H1 (cell line): ENCODE results near the gene CCDC28B. TPM values are rescaled to one million over a fixed set of nuclear protein-coding genes. Genes with fewer than 3 reads are reported as not detected.

Experiments
- CTCF ChIA-PET: fragments of 300-600 bp; sonication (Branson Sonifier 250); formaldehyde crosslinking; loops from one replicate; lab custom pipeline; 2021; ENCODE audit not compliant: partially characterized antibody; lab: Charles Lee
- POLR2A ChIA-PET: fragments of 300-600 bp; sonication (Branson Sonifier 250); formaldehyde crosslinking; loops from one replicate; lab custom pipeline; 2021; ENCODE audit warnings: inconsistent platforms; ENCODE audit not compliant: partially characterized antibody; lab: Charles Lee
- DNase-seq, 2 experiments: peaks; one replicate each; pipeline versions ENCODE4 v3.0.0 to v3.0.0-alpha.2; 2010 to 2022; ENCODE audit warnings: low spot score in 2 of 2, low read depth in 1 of 2, mixed read lengths in 1 of 2
- FAIRE-seq: peaks from 2 replicates; lab custom pipeline; 2011; peaks lifted over from hg19 to GRCh38; lab: Jason Lieb, UNC
- H2AFZ ChIP-seq: 2 replicates; pipeline ENCODE4 v1.8.1; 2012; ENCODE audit warnings: low read length, inconsistent platforms
- H2AK5ac ChIP-seq: 2 replicates; pipeline ENCODE4 v1.6.1; 2013; ENCODE audit warnings: low read depth, low read length
- H2BK120ac ChIP-seq: replicated peaks from 2 replicates; pipeline ENCODE3; 2013; ENCODE audit warnings: low read depth, low read length, inconsistent platforms
- H2BK12ac ChIP-seq: 2 replicates; pipeline ENCODE4 v1.6.1; 2013; ENCODE audit warnings: low read depth, low read length
- H2BK15ac ChIP-seq: 2 replicates; pipeline ENCODE4 v1.6.1; 2013; ENCODE audit warnings: low read length
- H2BK20ac ChIP-seq: 2 replicates; pipeline ENCODE4 v1.6.1; 2013; ENCODE audit warnings: low read length
- H2BK5ac ChIP-seq: 2 replicates; pipeline ENCODE4 v1.6.1; 2013; ENCODE audit warnings: low read depth, low read length
- H3K14ac ChIP-seq: 2 replicates; pipeline ENCODE4 v1.6.1; 2013; ENCODE audit warnings: inconsistent platforms; ENCODE audit not compliant: insufficient read length
- H3K18ac ChIP-seq: 2 replicates; pipeline ENCODE4 v1.6.1; 2013; ENCODE audit warnings: low read length; ENCODE audit errors: extremely low read depth
- H3K23ac ChIP-seq: 2 replicates; pipeline ENCODE4 v1.6.1; 2013; ENCODE audit warnings: inconsistent platforms; ENCODE audit not compliant: insufficient read length
- H3K23me2 ChIP-seq: 2 replicates; pipeline ENCODE4 v1.6.1; 2013; ENCODE audit warnings: low read depth, low read length
- H3K27ac ChIP-seq: 2 replicates; pipeline ENCODE4 v1.6.1; 2011; ENCODE audit warnings: low read depth, low read length, inconsistent platforms
- H3K27me3 ChIP-seq, 4 experiments: replicated peaks in 1 of 4; 1 replicate in 1 of 4; 2 replicates in 3 of 4; pipeline versions ENCODE4 v1.6.1 to v1.8.1; 2011 to 2013; ENCODE audit warnings: low read length in 3 of 4, mild to moderate bottlenecking in 3 of 4, inconsistent platforms in 2 of 4, mixed read lengths in 2 of 4, moderate library complexity in 1 of 4; ENCODE audit not compliant: control insufficient read depth in 3 of 4, insufficient read depth in 3 of 4; ENCODE audit errors: extremely low read depth in 1 of 4
- H3K36me3 ChIP-seq, 4 experiments: 2 replicates each; pipeline versions ENCODE4 v1.6.1 to v1.8.1; 2011 to 2013; ENCODE audit warnings: mild to moderate bottlenecking in 4 of 4, low read length in 3 of 4, moderate library complexity in 2 of 4, control low read depth in 1 of 4, inconsistent platforms in 1 of 4; ENCODE audit not compliant: insufficient read depth in 4 of 4, control insufficient read depth in 2 of 4
- H3K4ac ChIP-seq: replicated peaks from 2 replicates; pipeline ENCODE3; 2013; ENCODE audit warnings: low read length, low read depth, mixed read lengths, inconsistent platforms; ENCODE audit not compliant: insufficient read length
- H3K4me1 ChIP-seq, 4 experiments: replicated peaks in 1 of 4; 1 replicate in 1 of 4; 2 replicates in 3 of 4; pipeline versions ENCODE4 v1.6.1 to v1.8.1; 2011 to 2013; ENCODE audit warnings: low read length in 3 of 4, inconsistent platforms in 2 of 4, mixed read lengths in 1 of 4; ENCODE audit not compliant: insufficient read depth in 4 of 4, control insufficient read depth in 3 of 4
- H3K4me2 ChIP-seq, 2 experiments: 2 replicates each; pipeline versions ENCODE4 v1.6.1 to v1.8.1; 2011 to 2013; ENCODE audit warnings: low read depth in 2 of 2, low read length in 2 of 2, control low read depth in 1 of 2, inconsistent platforms in 1 of 2, mild to moderate bottlenecking in 1 of 2; ENCODE audit not compliant: insufficient read depth in 1 of 2
- H3K4me3 ChIP-seq, 4 experiments: fragments of 200-600, 300-600 bp in 1 of 4; sonication (generic), shearing (Covaris generic), sonication (Bioruptor Twin) in 1 of 4; 2 replicates each; pipeline versions ENCODE4 v1.5.1 to v1.8.1; 2011 to 2016; ENCODE audit warnings: low read length in 4 of 4, low read depth in 3 of 4, control low read depth in 2 of 4, inconsistent platforms in 2 of 4, mild to moderate bottlenecking in 2 of 4, mixed read lengths in 1 of 4, moderate library complexity in 1 of 4; ENCODE audit not compliant: insufficient read depth in 2 of 4; ENCODE audit errors: extremely low read depth in 1 of 4
- H3K56ac ChIP-seq: replicated peaks from 2 replicates; pipeline ENCODE3; 2013; ENCODE audit warnings: low read depth, mild to moderate bottlenecking, mixed read lengths, low read length, inconsistent platforms; ENCODE audit not compliant: insufficient read length
- H3K79me1 ChIP-seq: 2 replicates; pipeline ENCODE4 v1.6.1; 2013; ENCODE audit warnings: low read depth, low read length, control low read depth
- H3K79me2 ChIP-seq, 2 experiments: 2 replicates each; pipeline versions ENCODE4 v1.6.1 to v1.8.1; 2012 to 2013; ENCODE audit warnings: low read length in 2 of 2, mild to moderate bottlenecking in 2 of 2, inconsistent platforms in 1 of 2; ENCODE audit not compliant: insufficient read depth in 2 of 2, control insufficient read depth in 1 of 2
- H3K9ac ChIP-seq, 4 experiments: replicated peaks in 1 of 4; 1 replicate in 1 of 4; 2 replicates in 3 of 4; pipeline versions ENCODE4 v1.6.1 to v1.8.1; 2011 to 2013; ENCODE audit warnings: low read depth in 3 of 4, low read length in 3 of 4, control low read depth in 2 of 4, mild to moderate bottlenecking in 2 of 4, moderate library complexity in 2 of 4, inconsistent platforms in 1 of 4; ENCODE audit errors: extremely low read depth in 1 of 4
- H3K9me3 ChIP-seq, 2 experiments: 2 replicates each; pipeline versions ENCODE4 v1.6.1 to v1.8.1; 2012 to 2013; ENCODE audit warnings: mild to moderate bottlenecking in 2 of 2, moderate library complexity in 2 of 2, control low read depth in 1 of 2, inconsistent platforms in 1 of 2, low read depth in 1 of 2, low read length in 1 of 2, mixed read lengths in 1 of 2; ENCODE audit not compliant: insufficient read depth in 2 of 2
- H4K20me1 ChIP-seq, 2 experiments: replicated peaks in 1 of 2; 2 replicates each; pipeline versions ENCODE3 to v1.8.1; 2011 to 2013; ENCODE audit warnings: inconsistent platforms in 2 of 2, low read length in 2 of 2, mild to moderate bottlenecking in 1 of 2; ENCODE audit not compliant: insufficient read depth in 2 of 2, control insufficient read depth in 1 of 2
- H4K5ac ChIP-seq: 2 replicates; pipeline ENCODE4 v1.6.1; 2013; ENCODE audit warnings: low read length, low read depth, mixed read lengths, inconsistent platforms; ENCODE audit not compliant: insufficient read length
- H4K8ac ChIP-seq: 2 replicates; pipeline ENCODE4 v1.8.0; 2013; ENCODE audit warnings: mild to moderate bottlenecking, moderate library complexity, low read length, inconsistent platforms; ENCODE audit not compliant: insufficient read depth; ENCODE audit errors: extremely low read depth
- H4K91ac ChIP-seq: replicated peaks from 2 replicates; pipeline ENCODE3; 2013; ENCODE audit warnings: low read length, mixed read lengths, inconsistent platforms; ENCODE audit not compliant: insufficient read length
- ATF2 ChIP-seq: IDR thresholded peaks from 2 replicates; pipeline ENCODE4 v1.6.1; 2012; ENCODE audit warnings: low read length, inconsistent platforms
- BACH1 ChIP-seq: IDR thresholded peaks from 2 replicates; pipeline ENCODE4 v1.6.1; 2012; ENCODE audit warnings: low read length, improper control_type of control experiment
- KDM1A ChIP-seq: fragments of 200-600, 300-600 bp; sonication (generic); IDR thresholded peaks from 2 replicates; pipeline ENCODE4 v1.7.1; 2016; ENCODE audit warnings: mild to moderate bottlenecking, low read length, borderline replicate concordance
- KDM5A ChIP-seq: fragments of 200-600 bp; IDR thresholded peaks from 2 replicates; pipeline ENCODE4 v1.7.1; 2012; ENCODE audit warnings: mild to moderate bottlenecking, low read length, inconsistent platforms, mixed read lengths
- NANOG ChIP-seq: IDR thresholded peaks from 2 replicates; pipeline ENCODE4 v1.6.1; 2011; ENCODE audit warnings: low read length, low read depth, mild to moderate bottlenecking, inconsistent platforms; ENCODE audit not compliant: insufficient read depth, poor library complexity, severe bottlenecking
- RBBP5 ChIP-seq: IDR thresholded peaks from 2 replicates; pipeline ENCODE4 v1.7.1; 2012; ENCODE audit warnings: low read depth, mild to moderate bottlenecking, inconsistent platforms, low read length, moderate library complexity, borderline replicate concordance
- RXRA ChIP-seq: IDR thresholded peaks from 2 replicates; pipeline ENCODE4 v1.6.1; 2011; ENCODE audit warnings: low read depth, mild to moderate bottlenecking, low read length, moderate library complexity; ENCODE audit not compliant: insufficient read depth
- SP4 ChIP-seq: IDR thresholded peaks from 2 replicates; pipeline ENCODE4 v1.6.1; 2012; ENCODE audit warnings: low read length, inconsistent platforms
- SRF ChIP-seq: IDR thresholded peaks from 2 replicates; pipeline ENCODE4 v1.6.1; 2011; ENCODE audit warnings: mild to moderate bottlenecking, low read depth, low read length, moderate library complexity
- TEAD4 ChIP-seq: IDR thresholded peaks from 2 replicates; pipeline ENCODE4 v1.6.1; 2012; ENCODE audit warnings: low read depth, low read length, inconsistent platforms, mixed read lengths
- WGBS, 2 experiments: shearing (Covaris generic) in 1 of 2; methylation state at CpG; one replicate each; pipeline versions ENCODE4 v1.1.6 to v1.1.7; 2013 to 2015; ENCODE audit warnings: low lambda C conversion rate in 2 of 2, mixed read lengths in 2 of 2, inconsistent platforms in 1 of 2, low coverage in 1 of 2, missing lambda C conversion rate in 1 of 2; ENCODE audit not compliant: insufficient replicate concordance in 2 of 2, insufficient coverage in 1 of 2, insufficient read length in 1 of 2; ENCODE audit errors: extremely low coverage in 1 of 2, missing lambda C conversion rate in 1 of 2; 5-methylcytosine and 5-hydroxymethylcytosine counted together
- polyA plus RNA-seq, 7 experiments: library from polyadenylated mRNA; depleted of rRNA in 3 of 7; stranded (reverse) in 5 of 7; unstranded in 2 of 7; fragments of >200 nt in 5 of 7; fragments of 200-250 nt in 2 of 7; gene quantifications; 1 replicate in 5 of 7; 2 replicates in 1 of 7; 4 replicates in 1 of 7; pipeline versions ENCODE4 v1.2.1 to v1.2.3, GENCODE V29; 2011 to 2013; ENCODE audit warnings: missing spikeins in 2 of 7, mixed read lengths in 2 of 7
- total RNA-seq: library from RNA; stranded (reverse); fragmentation: NEBNext Ultra II Directional; extraction: Animal tissue kit (Norgen Biotek cat#: 25700); gene quantifications from 2 replicates; pipeline ENCODE4 v1.2.1, GENCODE V29; 2021

Gene CCDC28B
- total and polyA plus RNA-seq, 2 of the 8 experiments (the other 6 are each of a cell fraction or from before 2014, with no cell fraction given) = 16.7 to 17.1 TPM

DNA sequence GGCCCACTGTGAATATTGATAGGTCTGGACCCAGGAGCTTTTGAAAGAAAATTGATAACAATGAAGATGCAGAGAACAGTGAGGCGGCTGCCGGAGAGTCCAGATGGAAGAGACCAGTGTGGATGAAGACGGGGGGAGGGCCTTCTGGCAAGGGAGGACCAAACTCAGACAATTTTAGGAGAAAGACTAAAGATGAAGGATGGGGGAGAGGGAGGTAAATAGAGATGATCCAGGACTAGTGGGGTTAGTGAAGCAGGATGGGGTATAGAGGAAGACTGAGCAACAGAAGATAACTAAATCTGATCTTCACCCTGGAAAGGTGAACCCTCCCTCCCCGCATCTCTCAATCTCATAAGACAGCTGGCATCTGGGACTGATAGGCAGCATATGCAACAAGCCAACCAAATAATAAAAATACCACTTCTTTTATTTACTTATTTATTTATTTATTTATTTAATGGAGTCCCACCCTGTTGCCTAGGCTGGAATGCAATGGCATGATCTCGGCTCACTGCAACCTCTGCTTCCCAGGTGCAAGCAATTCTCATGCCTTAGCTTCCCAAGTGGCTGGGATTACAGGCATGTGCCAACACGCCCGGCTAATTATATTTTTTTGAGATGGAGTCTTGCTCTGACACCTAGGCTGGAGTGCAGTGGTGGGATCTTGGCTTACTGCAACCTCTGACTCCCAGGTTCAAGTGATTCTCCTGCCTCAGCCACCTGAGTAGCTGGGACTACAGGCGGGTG is 32.3 kb downstream of the CCDC28B start:
- H3K27ac ChIP-seq = no peak overlapping the region
- TF ChIP-seq KDM1A (no peak), ATF2 (no peak), TEAD4 (no peak), KDM5A (no peak), RBBP5 (no peak), SP4 (no peak), BACH1 (no peak), RXRA (no peak), SRF (no peak), NANOG (no peak)

More for the DNA sequence above, 32.3 kb downstream of the CCDC28B start:
- ChIA-PET POLR2A (interaction anchor here (1.0 to 2.0 kb wide), 8 partner anchors 10 to 100 kb away, joined by 3 to 12 read pairs (median 4); partner anchors contain the start of genes EIF3I and TMEM234), CTCF (interaction anchor here (0.8 to 1.8 kb wide), 3 partner anchors 10 to 22 kb away, joined by 3 to 4 read pairs (median 4); no protein-coding TSS in a partner anchor)
- Histone ChIP-seq H3K4me3 (no peak overlapping the region), H3K56ac (no peak overlapping the region), H2BK12ac (no peak overlapping the region), H3K79me1 (peaks cover 2% of the 10 kb centered on the region; the same call in 1 of the 2 replicates), H3K23ac (no peak overlapping the region), H3K9ac (no peak overlapping the region), H3K79me2 (no peaks in the 10 kb centered on the region), H2BK15ac (no peak overlapping the region), H2AK5ac (no peak overlapping the region), H3K14ac (no peak overlapping the region), H3K9me3 (no peaks in the 10 kb centered on the region), H3K4me2 (no peak overlapping the region), H4K91ac (no peak overlapping the region), H3K4ac (no peak overlapping the region), H2BK120ac (no peak overlapping the region), H4K20me1 (peaks cover 0 to 9% of the 10 kb centered on the region in 2 experiments), H3K4me1 (no peaks in the 10 kb centered on the region), H4K5ac (no peak overlapping the region), H3K27me3 (no peaks in the 10 kb centered on the region), H2BK5ac (no peak overlapping the region), H3K23me2 (no peaks in the 10 kb centered on the region), H3K36me3 (peaks cover 20 to 51% (median 42%) of the 10 kb centered on the region in 4 experiments), H3K18ac (no peak overlapping the region; the same call in 1 of the 2 replicates), H2AFZ (no peak overlapping the region), H4K8ac (no peak overlapping the region), H2BK20ac (no peak overlapping the region)
- 90% methylated on average over 8 of the region's 8 CpGs; no CpG with 5 or more reads in 1 of the 2 experiments for WGBS, 2 experiments
- FAIRE-seq (no peak), DNase-seq (no peak)
